HEK293 (cell line): ENCODE data around the gene CCL2.

Experiments
- CTCF ChIA-PET: fragments of 350-600 bp; formaldehyde crosslinking; extraction: SDS; loops from one replicate; lab custom pipeline; 2021; ENCODE audit warnings: antibody characterized with exemption; lab: Yijun Ruan, JAX
- POLR2A ChIA-PET: fragments of 300-600 bp; formaldehyde crosslinking; extraction: SDS; loops from one replicate; lab custom pipeline; 2020; ENCODE audit warnings: antibody characterized with exemption, inconsistent platforms; lab: Yijun Ruan, JAX
- H3K27ac ChIP-seq: fragments of 200-500 bp; sonication (Bioruptor generic); 2 replicates; pipeline ENCODE4 v1.5.1; 2014; ENCODE audit warnings: low read depth, low read length, control low read depth, inconsistent platforms; ENCODE audit errors: extremely low read depth
- H3K36me3 ChIP-seq, 2 experiments: fragments of 200-500 bp in 1 of 2; sonication (Bioruptor generic) in 1 of 2; 1 replicate in 1 of 2; 2 replicates in 1 of 2; pipeline ENCODE4 v1.5.1; 2014 to 2017; ENCODE audit warnings: inconsistent platforms in 2 of 2, low read length in 2 of 2; ENCODE audit not compliant: control insufficient read depth in 2 of 2, insufficient read depth in 1 of 2
- H3K4me1 ChIP-seq: fragments of 200-500 bp; sonication (Bioruptor generic); 2 replicates; pipeline ENCODE4 v1.5.1; 2014; ENCODE audit warnings: mild to moderate bottlenecking, low read length, inconsistent platforms; ENCODE audit not compliant: control insufficient read depth, insufficient read depth
- H3K4me3 ChIP-seq: 2 replicates; pipeline ENCODE4 v1.5.1; 2011; ENCODE audit warnings: low read depth, mild to moderate bottlenecking, control low read depth, low read length, moderate library complexity
- H3K9me3 ChIP-seq: fragments of 200-500 bp; sonication (Bioruptor generic); 2 replicates; pipeline ENCODE4 v1.5.1; 2014; ENCODE audit warnings: low read depth, low read length, inconsistent platforms; ENCODE audit not compliant: control insufficient read depth, insufficient read depth
- ZBTB49 ChIP-seq: fragments of 450-650 bp; formaldehyde crosslinking; IDR thresholded peaks from 2 replicates; pipeline ENCODE4 v1.5.1; 2016; ENCODE audit warnings: missing biosample characterization, missing genetic modification characterization, low read depth
- ZNF155 ChIP-seq: fragments of 450-650 bp; formaldehyde crosslinking; IDR thresholded peaks from 2 replicates; pipeline ENCODE4 v1.5.1; 2016; ENCODE audit warnings: missing biosample characterization, missing genetic modification characterization
- ZNF398 ChIP-seq: fragments of 450-650 bp; formaldehyde crosslinking; IDR thresholded peaks from 2 replicates; pipeline ENCODE4 v1.5.1; 2017; ENCODE audit warnings: missing biosample characterization, missing genetic modification characterization
- ZNF423 ChIP-seq: fragments of 450-650 bp; formaldehyde crosslinking; IDR thresholded peaks from 2 replicates; pipeline ENCODE4 v1.5.1; 2016; ENCODE audit warnings: missing biosample characterization, missing genetic modification characterization
- ZNF449 ChIP-seq: fragments of 450-650 bp; formaldehyde crosslinking; IDR thresholded peaks from 2 replicates; pipeline ENCODE4 v1.5.1; 2017; ENCODE audit warnings: missing biosample characterization, mild to moderate bottlenecking, missing genetic modification characterization, moderate library complexity
- ZNF518A ChIP-seq: fragments of 450-650 bp; formaldehyde crosslinking; conservative IDR thresholded peaks from 2 replicates; pipeline ENCODE4 v1.5.1; 2016; ENCODE audit warnings: low read depth, missing biosample characterization, missing genetic modification characterization
- ZNF558 ChIP-seq: fragments of 450-650 bp; formaldehyde crosslinking; IDR thresholded peaks from 2 replicates; pipeline ENCODE4 v1.5.1; 2016; ENCODE audit warnings: missing biosample characterization, missing genetic modification characterization
- ZNF639 ChIP-seq: fragments of 450-650 bp; formaldehyde crosslinking; IDR thresholded peaks from 2 replicates; pipeline ENCODE4 v1.5.1; 2016; ENCODE audit warnings: missing biosample characterization, missing genetic modification characterization
- ZNF658 ChIP-seq: fragments of 450-650 bp; formaldehyde crosslinking; IDR thresholded peaks from 2 replicates; pipeline ENCODE4; 2016; ENCODE audit warnings: missing biosample characterization, missing genetic modification characterization
- ZNF670 ChIP-seq: fragments of 450-650 bp; formaldehyde crosslinking; IDR thresholded peaks from 2 replicates; pipeline ENCODE4 v1.5.1; 2016; ENCODE audit warnings: missing biosample characterization, missing genetic modification characterization, low read depth
- ZXDB ChIP-seq: fragments of 450-650 bp; formaldehyde crosslinking; IDR thresholded peaks from 2 replicates; pipeline ENCODE4 v1.5.1; 2016; ENCODE audit warnings: missing biosample characterization, missing genetic modification characterization

CCL2 gene

GRCh38 chr17:34249061-34249460 lies 6.0 kb upstream of the CCL2 start:
- ChIA-PET CTCF (interaction anchor here (1.2 to 6.0 kb wide), 3 partner anchors 48 to 163 kb away, joined by 3 to 27 read pairs (median 14); no protein-coding TSS in a partner anchor), POLR2A (no interaction called here)
- no peak for TF ChIP-seq ZNF639 (tag by site-specific recombination)
- TF ChIP-seq ZXDB (tag by site-specific recombination), result no peak
- no peaks in the 10 kb centered on the region for H3K36me3 ChIP-seq
- no peak overlapping the region for H3K27ac ChIP-seq
- H3K9me3 ChIP-seq, result no peaks in the 10 kb centered on the region
- no peak overlapping the region for H3K4me3 ChIP-seq
- H3K4me1 ChIP-seq, result no peaks in the 10 kb centered on the region; the same call in 1 of the 2 replicates

- Histone ChIP-seq H3K36me3 (no peaks in the 10 kb centered on the region), H3K4me1 (peaks cover 4% of the 10 kb centered on the region), H3K4me3 (no peak overlapping the region), H3K27ac (no peak overlapping the region), H3K9me3 (no peaks in the 10 kb centered on the region)
- TF ChIP-seq ZNF658 (tag by site-specific recombination) (no peak), ZNF449 (tag by site-specific recombination) (no peak), ZNF155 (tag by site-specific recombination) (no peak), ZNF670 (tag by site-specific recombination) (no peak), ZNF558 (tag by site-specific recombination) (no peak), ZNF518A (tag by site-specific recombination) (no peak), ZBTB49 (tag by site-specific recombination) (no peak), ZNF423 (no peak)
- POLR2A ChIA-PET, result no interaction called here
- CTCF ChIA-PET, result interaction anchor here (1.2 to 6.0 kb wide), 4 partner anchors 23 to 163 kb away, joined by 3 to 27 read pairs (median 8); no protein-coding TSS in a partner anchor
Measured at GRCh38 chr17:34249478-34249877, 5.6 kb upstream of the CCL2 start.

GRCh38 chr17:34251186-34251585 lies 3.9 kb upstream of the CCL2 start:
- ChIA-PET CTCF (interaction anchor here (0.5 to 6.0 kb wide), 3 partner anchors 28 to 110 kb away, joined by 4 to 27 read pairs (median 5); no protein-coding TSS in a partner anchor), POLR2A (no interaction called here)
- Histone ChIP-seq H3K4me1 (peaks cover 12% of the 10 kb centered on the region), H3K27ac (no peak overlapping the region), H3K36me3 (no peaks in the 10 kb centered on the region), H3K9me3 (no peaks in the 10 kb centered on the region), H3K4me3 (no peak overlapping the region)
- TF ChIP-seq ZNF398, result no peak
